HK-2 (cell line): ENCODE data around the gene TNNC2.
"Not testable (repeated sequence)": the region's sequence is repeated elsewhere in the genome, so short reads cannot be mapped to it uniquely, and the experiment has no call there.

ENCODE experiments used
- DNase-seq: peaks from one replicate; pipeline ENCODE4 v3.0.0-alpha.2; 2018; ENCODE audit not compliant: unreplicated experiment

TNNC2 gene

DNA sequence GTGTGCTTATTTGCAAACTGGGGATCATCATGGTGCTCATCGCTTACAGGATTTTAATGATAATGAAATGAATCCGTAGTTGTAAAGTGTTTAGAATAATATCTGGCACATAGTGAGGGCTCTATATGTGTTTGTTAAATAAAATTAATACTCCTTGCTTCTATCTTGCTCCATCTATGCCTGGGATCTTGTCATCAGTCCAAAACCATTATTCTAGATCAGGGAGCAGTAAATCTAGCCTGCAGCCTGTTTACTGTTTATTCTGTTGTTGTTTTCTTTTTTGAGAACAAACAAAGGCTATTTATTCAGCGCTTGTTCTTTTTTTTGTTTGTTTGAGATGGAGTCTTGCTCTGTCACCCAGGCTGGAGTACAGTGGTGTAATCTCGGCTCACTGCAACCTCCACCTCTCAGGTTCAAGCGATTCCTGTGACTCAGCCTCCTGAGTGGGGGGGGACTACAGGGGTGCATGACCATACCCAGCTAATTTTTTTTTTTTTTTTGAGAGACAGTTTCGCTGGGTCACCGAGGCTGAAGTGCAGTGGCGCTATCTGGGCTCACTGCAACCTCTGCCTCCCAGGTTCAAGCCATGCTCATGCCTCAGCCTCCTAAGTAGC is 22.0 kb upstream of the TNNC2 start:
- no peak for DNase-seq

DNA sequence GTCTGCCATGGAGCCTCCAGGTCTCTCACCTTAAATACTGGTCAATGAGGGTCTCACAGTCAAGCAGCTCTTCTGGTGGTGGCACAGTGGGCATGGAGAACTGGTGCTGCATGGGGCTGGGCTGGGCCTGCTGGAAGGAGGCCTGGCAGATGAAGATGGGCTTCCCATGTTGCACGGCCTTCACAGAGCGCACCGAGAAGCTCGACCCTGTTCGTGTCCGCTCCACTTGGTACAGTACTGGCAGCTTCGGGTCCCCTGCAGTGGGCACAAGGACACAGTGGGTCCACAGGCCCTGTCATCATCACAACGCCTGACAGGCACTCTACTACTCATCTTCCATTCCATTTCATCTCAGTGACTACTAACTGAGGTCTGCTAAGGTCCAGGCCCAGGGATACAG is 21.3 kb upstream of the TNNC2 start:
- no peak for DNase-seq

DNA sequence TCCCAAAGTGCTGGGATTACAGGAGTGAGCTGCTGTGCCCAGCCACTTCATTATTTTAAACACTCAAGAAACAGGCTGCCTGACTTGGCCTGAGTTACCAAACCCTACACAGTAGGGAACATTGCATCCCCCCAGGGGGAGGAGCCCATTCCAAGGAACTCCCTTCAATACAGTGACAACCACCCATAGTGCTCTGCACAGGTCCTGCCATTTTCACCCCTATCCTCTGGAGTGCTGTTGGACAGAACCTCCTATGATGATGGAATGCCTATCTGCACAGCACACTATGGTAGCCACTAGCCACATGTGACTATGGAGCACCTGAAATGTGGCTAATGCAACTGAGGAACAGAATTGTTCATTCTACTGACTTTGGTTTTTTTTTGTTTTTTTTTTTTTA is 18.3 kb upstream of the TNNC2 start:
- DNase-seq, result no peak

DNA sequence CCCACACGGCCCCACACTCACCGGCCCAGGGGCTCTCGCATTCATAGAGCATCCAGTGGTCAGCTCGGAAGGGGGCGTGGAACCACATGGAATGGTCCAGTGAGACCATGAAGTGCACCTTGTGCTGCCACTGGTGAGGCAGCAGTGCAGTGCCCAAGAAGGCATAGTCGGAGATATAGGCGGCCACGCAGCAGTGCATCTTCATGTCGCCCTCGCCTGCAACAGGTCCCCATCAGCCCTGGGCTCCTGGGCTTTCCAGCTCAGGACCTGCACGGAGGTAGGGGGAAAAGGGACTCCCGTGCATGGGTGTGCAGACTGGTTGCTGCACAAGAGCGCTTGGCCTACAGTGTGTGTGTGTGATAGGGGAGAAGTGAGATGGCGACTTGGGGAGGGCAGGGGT is 16.4 kb upstream of the TNNC2 start:
- no peak for DNase-seq

DNA sequence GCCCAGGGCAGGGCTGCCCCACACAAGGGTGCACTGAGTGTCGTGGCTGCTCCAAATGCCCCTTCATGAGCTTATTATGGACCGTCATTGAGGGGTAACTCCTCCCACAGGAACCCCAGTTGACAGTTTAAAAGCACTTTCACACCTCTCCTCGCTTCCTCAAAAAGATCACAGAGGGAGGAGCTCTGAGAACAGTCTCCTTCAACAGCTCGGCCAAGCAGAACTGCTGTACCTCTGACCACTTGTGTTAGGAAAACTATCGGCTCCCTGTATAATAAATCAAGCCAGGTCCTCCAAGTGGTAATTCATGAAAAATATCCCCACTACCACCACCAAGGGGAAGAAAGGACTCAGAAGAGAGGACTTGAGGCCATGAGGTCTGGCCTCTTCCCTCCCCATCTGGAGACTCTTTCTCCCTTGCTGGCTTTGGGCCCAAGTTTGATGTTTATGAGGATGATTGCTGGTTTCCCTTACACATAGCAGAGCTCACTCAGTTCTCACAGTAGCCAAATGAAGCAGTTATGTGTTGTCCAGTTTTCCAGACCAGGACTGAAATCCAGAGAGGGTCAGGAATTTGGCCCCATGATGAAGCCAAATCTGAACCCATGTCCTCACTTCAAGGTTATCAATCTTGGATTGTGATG is 15.2 kb upstream of the TNNC2 start:
- no peak for DNase-seq

DNA sequence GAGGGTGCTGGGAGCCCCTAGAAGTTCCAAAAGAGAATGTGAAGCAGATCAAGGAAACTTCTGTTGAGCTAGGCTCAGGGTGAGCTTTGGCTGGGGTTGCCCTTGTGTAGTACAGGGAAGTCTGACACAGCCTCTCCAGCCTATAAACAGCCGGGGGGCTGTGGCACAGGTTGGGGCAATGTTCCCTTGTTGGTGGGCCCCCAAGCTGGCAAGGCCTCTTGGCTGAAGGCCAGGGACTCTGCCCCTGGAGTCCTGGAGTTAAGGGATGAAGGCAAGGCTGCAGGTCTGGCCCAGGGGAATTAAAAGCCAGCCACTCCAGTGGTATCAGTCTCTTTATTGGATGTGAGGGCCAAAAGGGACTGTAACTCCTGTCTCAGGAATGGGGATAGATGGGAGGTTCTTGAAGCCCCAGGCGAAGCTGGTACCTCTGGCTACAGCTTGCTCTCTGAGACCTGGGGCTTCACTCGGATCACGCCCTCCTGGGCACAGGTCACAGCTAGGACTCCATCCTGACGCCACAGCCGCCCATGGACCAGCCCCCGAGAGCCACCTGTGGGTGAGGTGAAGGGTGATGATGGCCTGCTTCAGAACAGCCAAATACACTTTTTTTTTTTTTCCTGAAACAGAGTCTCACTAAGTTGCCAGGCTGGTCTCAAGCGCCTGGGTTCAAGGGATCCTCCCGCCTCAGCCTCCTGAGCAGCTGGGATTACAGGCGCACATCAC is 14.5 kb upstream of the TNNC2 start:
- DNase-seq, result no peak

GRCh38 chr20:45840700-45841198 is 13.6 kb upstream of the TNNC2 start:
- no peak for DNase-seq

DNA sequence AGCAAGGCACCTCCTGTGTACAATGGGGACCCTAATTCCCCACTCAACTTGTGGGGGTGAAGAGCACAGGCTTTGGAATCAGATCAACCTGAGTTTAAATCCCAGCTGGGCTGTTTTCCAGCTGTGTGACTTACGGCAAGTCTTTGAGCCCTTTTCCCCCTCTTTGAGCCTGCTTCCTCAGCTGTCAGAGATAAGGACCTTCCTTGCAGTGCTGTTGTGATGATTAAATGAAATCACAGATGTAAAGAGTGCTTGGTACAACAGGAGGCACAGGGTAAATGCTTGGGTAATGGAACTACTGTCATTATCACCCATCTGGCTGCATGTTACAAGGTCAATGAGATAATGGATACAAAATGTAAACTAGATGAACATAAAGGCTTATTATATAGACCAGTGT is 9.7 kb upstream of the TNNC2 start:
- DNase-seq, result no peak

GRCh38 chr20:45835825-45836224 is 8.7 kb upstream of the TNNC2 start:
- no peak for DNase-seq

DNA sequence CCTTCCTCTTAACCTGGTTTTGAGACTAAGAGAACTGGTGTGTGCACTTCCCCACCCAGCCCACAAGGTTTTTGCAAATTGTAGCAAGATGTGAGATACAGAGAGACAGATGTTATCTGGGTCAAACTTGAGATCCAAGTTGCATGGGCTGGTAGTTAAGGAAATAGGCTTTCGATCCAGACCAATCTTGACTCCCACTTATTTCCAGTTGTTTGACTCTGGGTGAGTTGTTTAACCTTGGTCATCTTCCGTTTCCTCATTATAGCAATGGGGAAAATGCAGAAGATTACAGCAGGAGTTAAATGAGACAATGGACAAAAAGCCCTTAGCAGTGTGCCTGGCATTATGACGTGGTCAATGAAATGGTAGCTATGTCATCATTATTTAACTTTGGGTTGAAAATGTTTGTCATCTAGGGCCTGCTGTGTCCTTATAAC is 8.2 kb upstream of the TNNC2 start:
- no peak for DNase-seq

DNA sequence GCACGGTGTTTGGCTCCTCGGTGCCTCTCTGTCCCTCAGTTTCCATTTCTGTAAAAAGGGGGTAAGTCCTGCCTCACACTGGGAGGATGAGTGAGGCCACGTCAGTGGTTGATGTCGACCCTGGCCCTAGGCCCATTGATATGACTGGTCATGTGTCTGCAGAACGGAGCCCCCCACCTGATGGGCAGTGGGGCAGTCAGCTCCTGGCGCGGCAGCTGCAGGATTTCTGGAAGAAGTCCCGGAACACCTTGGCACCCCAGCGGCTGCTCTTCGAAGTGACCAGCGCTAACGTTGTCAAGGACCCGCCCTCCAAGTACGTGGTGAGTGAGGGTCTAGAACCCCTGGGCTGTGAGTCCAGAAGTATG is 7.7 kb upstream of the TNNC2 start:
- no peak for DNase-seq

DNA sequence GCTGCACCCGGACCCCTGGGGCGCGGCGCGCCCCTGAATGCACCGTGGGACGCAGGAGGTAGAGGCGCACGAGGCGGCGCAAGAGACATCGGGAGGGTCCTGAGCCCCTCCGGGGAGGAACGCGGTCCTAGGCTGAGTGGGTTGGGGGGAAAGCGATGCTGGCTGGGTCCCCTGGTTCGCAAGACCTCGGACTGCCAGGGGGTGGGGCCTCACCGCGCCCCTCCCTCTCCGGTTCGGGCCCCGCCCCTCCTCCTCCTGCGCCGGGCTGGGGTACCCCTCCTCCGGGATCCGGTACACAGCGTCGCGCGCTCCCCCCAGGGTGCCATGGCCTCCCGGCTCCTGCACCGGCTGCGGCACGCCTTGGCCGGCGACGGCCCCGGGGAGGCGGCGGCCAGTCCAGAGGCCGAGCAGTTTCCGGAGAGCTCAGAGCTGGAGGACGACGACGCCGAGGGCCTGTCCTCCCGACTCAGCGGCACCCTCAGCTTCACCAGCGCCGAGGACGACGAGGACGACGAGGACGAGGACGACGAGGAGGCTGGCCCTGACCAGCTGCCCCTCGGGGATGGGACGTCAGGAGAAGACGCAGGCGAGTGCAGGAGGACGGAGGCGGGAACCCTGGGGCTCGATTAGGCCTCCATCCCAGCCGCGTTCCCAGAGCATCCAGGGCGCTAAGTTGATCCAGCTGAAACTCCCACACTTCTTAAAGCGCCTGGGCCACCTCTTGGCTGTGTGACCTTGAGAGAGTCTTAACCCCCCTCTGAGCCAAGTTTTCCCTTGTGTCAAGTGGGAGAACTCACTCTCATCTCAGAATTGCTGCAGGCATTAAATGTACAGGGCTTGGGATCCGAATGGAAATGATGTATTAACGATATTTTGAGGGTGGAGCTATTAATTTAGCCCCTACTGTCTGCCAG is 7.0 kb upstream of the TNNC2 start:
- peak; percentile 64 for DNase-seq

DNA sequence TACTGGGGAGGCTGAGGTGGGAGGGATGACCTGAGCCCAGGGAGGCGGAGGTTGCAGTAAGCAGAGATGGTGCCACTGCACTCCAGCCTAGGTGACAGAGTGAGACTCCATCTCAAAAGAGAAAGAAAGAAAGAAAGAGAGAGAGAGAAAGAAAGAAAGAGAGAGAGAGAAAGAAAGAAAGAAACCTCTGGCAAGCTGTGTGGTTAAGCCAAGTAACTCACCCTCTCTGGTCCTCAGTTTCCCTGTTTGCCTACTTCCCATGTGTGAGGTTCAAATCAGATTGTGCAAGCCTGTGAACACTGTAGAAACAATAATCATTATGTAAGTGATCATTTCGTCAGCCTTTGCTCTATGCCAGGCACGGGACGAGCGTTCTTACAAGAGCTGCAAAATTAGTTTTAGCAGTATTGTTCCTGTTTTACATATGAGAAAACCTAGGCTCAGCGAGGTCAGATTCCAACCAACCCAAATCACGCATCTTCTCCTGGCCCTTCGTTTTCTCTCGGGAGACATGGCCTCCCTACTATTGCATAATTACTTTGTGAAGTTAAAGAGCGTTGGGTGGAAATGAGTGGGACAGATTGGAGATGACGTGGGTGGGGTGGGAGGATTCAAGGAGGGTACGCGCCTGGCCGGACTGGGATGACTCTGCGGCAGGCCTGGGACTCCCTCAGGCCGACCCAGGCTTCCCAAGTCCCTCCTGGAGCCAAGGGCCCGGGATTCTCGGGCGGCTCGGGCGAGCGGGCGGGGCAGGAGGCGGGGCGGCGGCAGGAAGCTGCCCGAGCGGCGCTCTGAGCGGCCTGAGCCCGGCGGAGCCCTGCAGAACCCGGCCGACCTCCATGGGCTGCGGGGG is 6.1 kb upstream of the TNNC2 start, which contains the start of gene SNX21:
Gene SNX21 (plus strand): TSS at position 770 of the 853 bp plus-strand sequence. CDS start 121 bp downstream, outside the sequence.
- peak; percentile 91 for DNase-seq

- DNase-seq, result no peak
Measured at GRCh38 chr20:45832619-45833018, 5.5 kb upstream of the TNNC2 start.

DNA sequence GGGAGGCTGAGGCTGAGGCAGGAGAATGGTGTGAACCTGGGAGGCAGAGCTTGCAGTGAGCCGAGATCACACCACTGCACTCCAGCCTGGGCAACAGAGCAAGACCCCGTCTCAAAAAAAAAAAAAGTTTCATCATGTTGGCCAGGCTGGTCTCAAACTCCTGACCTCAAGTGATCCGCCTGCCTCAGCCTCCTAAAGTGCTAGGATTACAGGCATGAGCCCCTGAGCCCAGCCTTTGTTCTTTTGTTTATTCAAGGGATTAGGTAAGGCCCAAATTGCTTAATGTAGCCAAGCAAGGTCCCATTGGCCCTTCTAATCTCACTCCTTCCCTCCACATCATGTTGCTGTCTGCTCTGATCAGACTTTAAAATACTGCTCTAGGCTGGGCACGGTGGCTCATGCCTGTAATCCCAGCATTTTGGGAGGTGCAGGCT is 2.6 kb upstream of the TNNC2 start:
- DNase-seq, result not testable (repeated sequence)

DNA sequence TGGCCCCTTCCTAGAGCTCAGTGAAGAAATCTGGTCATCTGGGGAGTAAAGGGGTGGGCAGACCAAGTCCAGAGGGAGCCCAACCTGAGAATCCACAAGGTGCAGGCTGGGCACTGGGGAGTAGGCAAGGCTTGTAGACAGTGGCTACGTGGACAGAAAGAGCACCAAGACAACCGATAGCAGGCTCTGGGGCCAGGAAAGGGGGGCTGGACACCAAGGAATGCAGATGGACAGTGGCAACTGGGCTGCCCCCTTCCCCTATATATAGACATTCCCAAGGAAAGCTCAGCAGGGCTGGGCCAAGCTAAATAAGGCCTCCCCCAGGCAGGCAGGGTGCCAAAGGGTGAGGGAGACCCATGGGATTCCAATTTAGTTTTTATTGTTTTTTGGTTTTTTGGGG is 1.5 kb upstream of the TNNC2 start:
- DNase-seq, result no peak

DNA sequence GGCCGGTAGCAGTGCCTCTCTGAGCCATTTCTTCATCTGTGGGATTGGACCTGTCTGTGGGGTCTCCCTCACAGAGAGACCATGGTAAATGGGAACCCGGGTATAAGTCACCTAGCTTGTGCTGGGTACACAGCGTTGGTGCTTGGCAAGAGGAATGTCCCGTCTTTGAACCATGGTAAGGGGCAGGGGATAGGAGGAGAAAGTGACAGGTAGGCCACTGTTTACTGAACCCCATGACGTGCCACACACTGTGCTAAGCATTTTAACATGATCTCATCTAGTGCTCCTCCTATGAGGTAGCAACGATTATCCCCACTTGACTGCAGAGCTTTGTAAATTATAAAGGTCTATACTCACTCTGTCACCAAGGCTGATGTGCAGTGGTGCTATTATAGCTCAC is 600 bp upstream of the TNNC2 start:
- no peak for DNase-seq

GRCh38 chr20:45826381-45827019 is 612 bp downstream of the TNNC2 start:
- no peak for DNase-seq

DNA sequence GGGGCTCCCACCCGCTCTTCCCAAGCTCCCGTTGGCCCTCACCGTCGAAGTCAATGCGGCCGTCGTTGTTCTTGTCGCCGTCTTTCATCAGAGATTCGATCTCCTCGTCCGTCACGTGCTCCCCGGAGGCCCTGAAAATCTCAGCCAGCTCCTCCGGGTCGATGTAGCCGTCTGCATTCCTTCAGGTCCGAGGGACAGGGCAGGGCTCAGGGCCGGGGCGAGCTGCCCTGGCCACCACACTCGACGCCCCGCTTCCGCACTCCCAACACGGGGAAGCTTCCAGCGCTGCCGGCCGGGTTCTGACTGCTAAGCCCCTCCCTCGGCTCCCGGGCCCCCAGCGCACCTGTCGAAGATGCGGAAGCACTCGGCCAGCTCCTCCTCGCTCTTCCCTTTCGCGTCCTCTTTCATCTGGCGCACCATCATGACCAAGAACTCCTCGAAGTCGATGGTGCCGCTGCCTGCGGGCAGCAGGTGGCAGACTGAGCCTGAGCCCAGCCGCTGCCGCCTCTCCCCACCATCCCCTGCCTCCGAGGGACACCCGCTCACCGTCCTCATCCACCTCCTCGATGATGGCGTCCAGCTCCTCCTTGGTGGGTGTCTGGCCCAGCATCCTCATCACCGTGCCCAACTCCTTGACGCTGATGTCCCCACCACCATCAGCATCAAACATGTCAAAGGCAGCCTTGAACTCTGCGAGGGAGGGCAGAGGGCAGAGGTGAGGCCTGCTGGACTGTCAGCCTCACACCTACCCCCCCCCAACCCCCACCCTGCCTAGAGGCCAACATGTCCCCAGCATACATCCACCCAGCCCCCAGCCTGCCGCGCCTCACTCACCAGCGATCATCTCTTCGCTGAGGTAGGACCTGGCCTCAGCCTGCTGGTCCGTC is 2.9 kb downstream of the TNNC2 start:
- no peak for DNase-seq
